Upper lobe of left lung (tissue), 4 donors: ENCODE results near the gene SRGAP2B.
"Not testable (repeated sequence)": the region's sequence is repeated elsewhere in the genome, so short reads cannot be mapped to it uniquely, and the experiment has no call there.

Experiments
- CTCF ChIP-seq, 6 experiments: fragments of 450-650 bp in 4 of 6; fragments of 200-600 bp in 2 of 6; sonication (generic) in 2 of 6; IDR thresholded peaks; one replicate each; pipeline ENCODE4 v1.5.1; 2016 to 2019; ENCODE audit warnings: antibody characterized with exemption in 6 of 6
- POLR2AphosphoS5 ChIP-seq, 2 donors: sonication (generic); formaldehyde crosslinking; IDR thresholded peaks; one replicate each; pipeline ENCODE4 v1.5.1; 2017; ENCODE audit warnings: antibody characterized with exemption in 2 of 2

- not testable (repeated sequence) for TF ChIP-seq CTCF, POLR2AphosphoS5 (IDR thresholded peaks at IDR 0.05)
Observed at GRCh38 chr1:145058184-145058583, 36.9 kb downstream of the SRGAP2B start.
